Liver (tissue), 3 donors: ENCODE results near the gene SLC38A2.

Experiments
- ATF3 ChIP-seq: IDR thresholded peaks from 2 replicates; pipeline ENCODE4 v1.6.1; 2016; ENCODE audit warnings: antibody characterized with exemption
- CTCF ChIP-seq: fragments of 150-350 bp; IDR thresholded peaks from 2 replicates; pipeline ENCODE4 v1.5.1; 2017; ENCODE audit warnings: improper control_type of control experiment, low read depth, low read length; ENCODE audit not compliant: missing input control
- GABPA ChIP-seq, 2 donors: IDR thresholded peaks in 1 of 2; conservative IDR thresholded peaks in 1 of 2; 2 replicates each; pipeline ENCODE4 v1.6.1; 2016; ENCODE audit warnings: antibody characterized with exemption in 2 of 2, mild to moderate bottlenecking in 1 of 2, moderate library complexity in 1 of 2
- HNF4A ChIP-seq, 2 donors: conservative IDR thresholded peaks; 2 replicates each; pipeline ENCODE4 v1.6.1; 2016; ENCODE audit warnings: antibody characterized with exemption in 2 of 2, mild to moderate bottlenecking in 2 of 2
- JUND ChIP-seq, 2 donors: IDR thresholded peaks; 2 replicates each; pipeline ENCODE4 v1.6.1; 2016; ENCODE audit warnings: antibody characterized with exemption in 2 of 2
- MAX ChIP-seq: IDR thresholded peaks from 2 replicates; pipeline ENCODE4 v1.6.1; 2016; ENCODE audit warnings: antibody characterized with exemption
- RAD21 ChIP-seq, 2 donors: IDR thresholded peaks; 2 replicates each; pipeline ENCODE4 v1.6.1; 2016; ENCODE audit warnings: antibody characterized with exemption in 2 of 2, mild to moderate bottlenecking in 2 of 2
- REST ChIP-seq: IDR thresholded peaks from 2 replicates; pipeline ENCODE4 v1.6.1; 2016; ENCODE audit warnings: antibody characterized with exemption, mild to moderate bottlenecking
- donor health status: healthy.
- donor health status: healthy.

- TF ChIP-seq CTCF (no peak), MAX (no peak), GABPA (IDR thresholded peaks at IDR 0.05 in 1 of 2, conservative IDR thresholded peaks at IDR 0.05 in 1 of 2) (no peak), ATF3 (no peak), REST (no peak), JUND (IDR thresholded peaks at IDR 0.05) (no peak), HNF4A (conservative IDR thresholded peaks at IDR 0.05) (no peak), RAD21 (IDR thresholded peaks at IDR 0.05) (no peak)
These were observed 40.3 kb downstream of the SLC38A2 start for GRCh38 chr12:46332260-46332659.
